BJ (cell line): ENCODE measurements around the gene B4GAT1. TPM values are rescaled to one million over a fixed set of nuclear protein-coding genes. Genes with fewer than 3 reads are reported as not detected.

ENCODE experiments used
- CTCF ChIA-PET: fragments of 350-600 bp; formaldehyde crosslinking; extraction: SDS; loops from one replicate; lab custom pipeline; 2021; ENCODE audit warnings: antibody characterized with exemption, inconsistent platforms; lab: Yijun Ruan, JAX
- POLR2A ChIA-PET: fragments of 300-600 bp; sonication (Branson Sonifier 250); formaldehyde crosslinking; extraction: SDS; loops from one replicate; lab custom pipeline; 2021; ENCODE audit warnings: antibody characterized with exemption; lab: Charles Lee
- DNase-seq: peaks from one replicate; pipeline ENCODE4 v3.0.0-alpha.2; 2011; ENCODE audit warnings: low read depth
- H3K27me3 ChIP-seq: 2 replicates; pipeline ENCODE4 v1.6.0; 2011; ENCODE audit warnings: low read length; ENCODE audit not compliant: control insufficient read depth, insufficient read depth
- H3K36me3 ChIP-seq: 2 replicates; pipeline ENCODE4 v1.5.1; 2011; ENCODE audit warnings: low read length; ENCODE audit not compliant: control insufficient read depth, insufficient read depth
- H3K4me3 ChIP-seq: 2 replicates; pipeline ENCODE4 v1.5.1; 2011; ENCODE audit warnings: low read depth, mild to moderate bottlenecking, control low read depth, low read length
- CTCF ChIP-seq: IDR thresholded peaks from 2 replicates; pipeline ENCODE4 v1.5.1; 2011; ENCODE audit warnings: low read depth, mild to moderate bottlenecking, control low read depth, inconsistent platforms, low read length, moderate library complexity; ENCODE audit not compliant: insufficient read depth
- polyA plus RNA-seq: library from polyadenylated mRNA; depleted of rRNA; stranded (reverse); fragments of >200 nt; gene quantifications from 2 replicates; pipeline ENCODE4 v1.2.3, GENCODE V29; 2011

B4GAT1 gene
- polyA plus RNA-seq, 1 experiment, result 16.8 TPM

DNA sequence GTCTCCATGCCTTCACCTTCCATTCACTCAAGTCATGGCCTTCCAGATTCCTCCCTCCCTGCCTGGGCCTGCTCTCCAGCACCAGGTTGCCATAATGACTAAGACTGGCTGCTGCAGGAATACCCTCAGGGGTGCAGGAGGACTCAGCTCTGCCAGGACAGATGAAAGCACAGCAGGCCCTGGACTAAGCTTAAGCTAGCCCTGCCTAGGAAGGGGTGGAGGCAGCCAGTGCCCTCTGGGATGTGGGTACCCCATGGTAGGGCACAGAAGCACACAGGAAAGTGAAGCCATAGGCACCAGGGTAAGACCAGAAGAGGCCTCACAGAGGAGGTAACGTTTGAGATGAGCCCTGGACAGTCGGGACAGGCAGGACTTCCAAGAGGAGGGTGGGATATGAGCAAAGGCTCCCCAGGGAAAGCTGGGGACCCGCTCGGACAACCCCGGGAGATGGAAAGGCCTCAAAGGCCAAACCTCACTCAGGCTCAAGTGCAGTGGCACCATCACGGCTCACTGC is 8.2 kb downstream of the B4GAT1 start:
- peaks cover 26% of the 10 kb centered on the region for H3K36me3 ChIP-seq
- H3K27me3 ChIP-seq, result no peaks in the 10 kb centered on the region
- POLR2A ChIA-PET, result no interaction called here
- DNase-seq, result no peak
- CTCF ChIA-PET, result interaction anchor here (1.1 to 9.2 kb wide), 3 partner anchors 28 to 54 kb away, joined by 3 to 81 read pairs (median 6); no protein-coding TSS in a partner anchor
- no peak overlapping the region for H3K4me3 ChIP-seq
- no peak for TF ChIP-seq CTCF

DNA sequence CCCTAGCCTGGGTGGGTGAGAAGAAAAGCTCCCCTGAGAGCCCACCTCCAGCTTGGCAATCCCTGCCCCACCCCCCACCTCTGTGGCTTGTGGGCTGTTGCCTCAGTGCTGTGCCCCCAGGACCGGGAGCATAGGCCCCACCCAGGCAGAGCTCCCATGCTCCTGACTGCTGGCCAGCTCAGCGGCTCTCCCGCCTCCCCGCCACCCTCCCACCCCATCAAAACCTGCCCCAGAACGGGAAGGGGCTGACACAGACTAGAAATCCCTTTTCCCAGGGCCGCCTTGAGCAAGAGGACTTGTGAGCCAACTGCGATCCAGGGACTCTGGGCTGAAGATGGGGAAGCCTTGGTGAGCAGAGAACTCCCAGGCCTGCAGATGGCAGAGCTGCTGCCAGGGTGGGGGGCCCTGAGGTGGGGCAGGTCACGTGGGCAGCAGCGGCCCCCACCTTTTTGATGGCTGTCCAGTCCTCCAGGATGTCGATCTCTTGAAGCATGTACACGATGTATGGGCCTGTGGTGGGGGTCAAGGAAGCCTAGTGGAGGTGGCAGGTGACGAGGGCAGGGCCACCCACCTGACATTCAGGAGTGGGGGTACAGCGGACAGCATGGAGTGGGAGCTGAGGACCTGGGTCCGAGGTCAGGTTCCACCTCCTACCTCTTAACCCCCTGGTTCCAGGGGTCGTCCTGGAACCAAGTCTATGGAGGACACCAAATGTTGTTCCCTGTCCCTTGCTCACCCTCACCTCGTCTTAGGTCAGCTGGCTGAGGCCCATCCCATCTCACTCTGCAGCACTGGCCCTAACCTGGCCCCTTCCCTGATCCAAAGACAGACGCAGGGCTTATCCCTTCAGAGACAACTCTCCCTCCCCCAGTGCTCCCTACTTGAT is 8.9 kb downstream of the B4GAT1 start:
- ChIA-PET CTCF (interaction anchor here (0.9 to 9.2 kb wide), 7 partner anchors 12 to 71 kb away, joined by 3 to 81 read pairs (median 3); partner anchors contain the start of gene YIF1A), POLR2A (no interaction called here)
- Histone ChIP-seq H3K36me3 (peaks cover 30% of the 10 kb centered on the region), H3K4me3 (no peak overlapping the region), H3K27me3 (no peaks in the 10 kb centered on the region)
- DNase-seq, result no peak
- TF ChIP-seq CTCF, result no peak

GRCh38 chr11:66337103-66337899 is 10.1 kb downstream of the B4GAT1 start:
- CTCF ChIA-PET, result interaction anchor here (0.9 to 9.2 kb wide), 8 partner anchors 10 to 72 kb away, joined by 3 to 201 read pairs (median 4); partner anchors contain the start of gene YIF1A
- no peak for TF ChIP-seq CTCF
- Histone ChIP-seq H3K27me3 (no peaks in the 10 kb centered on the region), H3K4me3 (no peak overlapping the region), H3K36me3 (peaks cover 40% of the 10 kb centered on the region)
- DNase-seq, result no peak
- POLR2A ChIA-PET, result interaction anchor here (0.5 kb wide), 1 partner anchor 20 kb away, joined by 9 read pairs; the partner anchor contains the start of gene CD248

DNA sequence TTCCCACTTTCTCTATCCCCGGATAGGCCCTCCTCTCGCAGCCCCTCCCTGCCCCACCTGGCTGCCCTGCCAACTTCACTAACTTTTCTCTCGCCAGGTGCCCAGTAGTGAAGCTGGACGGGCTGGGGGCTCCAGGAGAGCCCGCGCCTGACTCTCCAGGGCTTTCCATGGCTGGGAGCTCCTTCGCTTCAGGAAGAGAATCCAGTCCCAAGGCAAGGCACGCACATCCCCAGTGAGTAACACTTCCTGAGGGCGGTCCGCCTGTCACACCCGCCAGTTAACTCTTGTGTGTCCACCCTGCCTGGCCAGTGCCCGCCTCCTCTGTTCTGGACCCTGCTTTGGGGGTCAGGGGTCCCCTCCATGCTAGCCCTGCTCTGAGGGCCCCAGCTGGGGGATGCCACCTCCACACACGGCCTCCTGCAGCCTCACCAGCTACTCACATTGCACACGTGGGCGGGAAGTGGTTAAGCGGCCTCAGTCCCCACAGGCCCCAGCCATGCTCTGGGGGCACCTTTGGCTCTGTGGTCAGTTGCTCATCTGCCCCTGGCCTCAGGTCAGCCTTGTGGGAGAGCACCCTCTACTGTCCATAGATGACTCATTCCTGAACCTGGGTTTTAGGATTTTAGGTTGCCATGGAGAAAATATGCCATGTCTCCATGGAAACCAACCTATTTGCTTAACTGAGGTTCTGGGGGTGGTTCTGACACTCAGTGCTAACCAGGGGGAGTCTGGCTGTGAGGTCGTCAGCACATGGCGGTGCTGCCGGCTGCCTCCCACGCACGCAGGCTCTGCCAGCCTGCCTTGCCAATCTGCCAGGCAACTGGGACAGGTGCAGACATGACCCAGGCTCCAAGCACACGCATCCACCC is 11.0 kb downstream of the B4GAT1 start, which contains the start of gene RIN1:
TSS of gene RIN1 (minus strand) at position 201 of the 869 bp plus-strand sequence. CDS start at position 169, 32 bp downstream.
- Histone ChIP-seq H3K27me3 (no peaks in the 10 kb centered on the region), H3K36me3 (peaks cover 40% of the 10 kb centered on the region), H3K4me3 (peak within 1 kb of the TSS; percentile 78)
- TF ChIP-seq CTCF, result peak; percentile 39
- POLR2A ChIA-PET, result interaction anchor here (0.7 to 2.9 kb wide), 3 partner anchors 20 to 23 kb away, joined by 3 to 34 read pairs (median 3); partner anchors contain the start of gene CD248
- CTCF ChIA-PET, result interaction anchor here (0.9 to 8.7 kb wide), 15 partner anchors 9 to 82 kb away, joined by 3 to 201 read pairs (median 5); partner anchors contain the start of genes BRMS1, CD248 and YIF1A
- DNase-seq, result peak; percentile 93
